PC-9 (cell line): Measurements from ENCODE around the gene CMBL. TPM values are rescaled to one million over a fixed set of nuclear protein-coding genes. Genes with fewer than 3 reads are reported as not detected.

Experiments
- BruUV-seq: library from RNA; stranded (reverse); fragments of 400-500 nt; replicated peaks from 2 replicates; lab custom pipeline; 2021; lab: Mats Ljungman, UMichigan
- CTCF ChIA-PET: fragments of 300-600 bp; sonication (Branson Sonifier 250); formaldehyde crosslinking; loops from one replicate; lab custom pipeline; 2022; ENCODE audit warnings: antibody characterized with exemption; lab: Charles Lee
- POLR2A ChIA-PET: fragments of 300-600 bp; sonication (Branson Sonifier 250); formaldehyde crosslinking; loops from one replicate; lab custom pipeline; 2022; ENCODE audit warnings: antibody characterized with exemption; ENCODE audit not compliant: unreplicated experiment; lab: Charles Lee
- DNase-seq, 2 experiments: peaks; one replicate each; pipeline versions ENCODE4 v3.0.0 to v3.0.0-alpha.2; 2015 to 2022; ENCODE audit warnings: mixed read lengths in 1 of 2
- H2AFZ ChIP-seq: fragments of 200-600 bp; sonication (generic); 2 replicates; pipeline ENCODE4 v1.8.1; 2017; ENCODE audit warnings: antibody characterized with exemption
- H3F3A ChIP-seq: fragments of 200-600 bp; sonication (generic); 2 replicates; pipeline ENCODE4 v1.8.1; 2017; ENCODE audit warnings: antibody characterized with exemption, mild to moderate bottlenecking, low read depth; ENCODE audit not compliant: insufficient read depth
- H3K27ac ChIP-seq: fragments of 200-600 bp; sonication (generic); 2 replicates; pipeline ENCODE4 v1.6.1; 2016; ENCODE audit warnings: mixed run types
- H3K27me3 ChIP-seq: fragments of 200-600 bp; sonication (generic); 2 replicates; pipeline ENCODE4 v1.6.1; 2016; ENCODE audit warnings: low read depth, mixed run types; ENCODE audit not compliant: insufficient read depth
- H3K36me3 ChIP-seq: fragments of 200-600 bp; sonication (generic); 2 replicates; pipeline ENCODE4 v1.6.1; 2016; ENCODE audit warnings: low read depth, mixed run types
- H3K4me1 ChIP-seq: fragments of 200-600 bp; sonication (generic); replicated peaks from 2 replicates; pipeline ENCODE4 v1.6.1; 2016; ENCODE audit warnings: mixed run types; ENCODE audit not compliant: insufficient read depth
- H3K4me2 ChIP-seq: fragments of 200-600 bp; sonication (generic); 2 replicates; pipeline ENCODE4 v1.6.1; 2017; ENCODE audit warnings: mixed run types
- H3K4me3 ChIP-seq: fragments of 200-600 bp; sonication (generic); 2 replicates; pipeline ENCODE4 v1.6.1; 2016; ENCODE audit warnings: mixed run types
- H3K79me2 ChIP-seq: fragments of 200-600 bp; sonication (generic); 2 replicates; pipeline ENCODE4 v1.6.1; 2017; ENCODE audit warnings: low read depth, mixed run types
- H3K9me2 ChIP-seq: fragments of 200-600 bp; sonication (generic); 2 replicates; pipeline ENCODE4 v1.8.1; 2017; ENCODE audit warnings: mild to moderate bottlenecking; ENCODE audit not compliant: insufficient read depth
- H3K9me3 ChIP-seq: fragments of 200-600 bp; sonication (generic); 2 replicates; pipeline ENCODE4 v1.8.1; 2016; ENCODE audit warnings: low read depth; ENCODE audit not compliant: insufficient read depth
- H4K20me1 ChIP-seq: fragments of 200-600 bp; sonication (generic); 2 replicates; pipeline ENCODE4 v1.8.1; 2017; ENCODE audit not compliant: insufficient read depth
- CTCF ChIP-seq: fragments of 200-600 bp; sonication (generic); conservative IDR thresholded peaks from 2 replicates; pipeline ENCODE4 v1.6.1; 2017; ENCODE audit warnings: mixed run types, antibody characterized with exemption, mild to moderate bottlenecking, moderate library complexity
- EZH2 ChIP-seq: fragments of 200-600 bp; sonication (generic); IDR thresholded peaks from 2 replicates; pipeline ENCODE4 v1.8.0; 2017; ENCODE audit warnings: antibody characterized with exemption, low read depth
- intact Hi-C: fragments of 100-400 bp; cut with micrococcal nuclease; formaldehyde crosslinking; loops from one replicate; pipeline ENCODE4 v1.10.0; 2022; ENCODE audit not compliant: unreplicated experiment
- total RNA-seq: library from RNA; stranded (reverse); gene quantifications from 2 replicates; pipeline ENCODE4 v1.2.3, GENCODE V29; 2021

The CMBL gene
- total RNA-seq, 1 experiment from 2014 or later: 286 TPM

GRCh38 chr5:10235350-10235749 is 72.4 kb downstream of the CMBL start:
- Histone ChIP-seq H3K9me2 (no peaks in the 10 kb centered on the region; the same call in 1 of the 2 replicates), H2AFZ (no peak overlapping the region), H3K27me3 (no peaks in the 10 kb centered on the region), H3K4me2 (no peak overlapping the region), H3K36me3 (no peaks in the 10 kb centered on the region), H4K20me1 (no peaks in the 10 kb centered on the region), H3K4me1 (peaks cover 6% of the 10 kb centered on the region; the same call in 1 of the 2 replicates), H3K9me3 (no peaks in the 10 kb centered on the region), H3F3A (peaks cover 6% of the 10 kb centered on the region; the same call in 1 of the 2 replicates), H3K4me3 (no peak overlapping the region), H3K79me2 (no peaks in the 10 kb centered on the region), H3K27ac (no peak overlapping the region)
- BruUV-seq: no TSS peak
- DNase-seq: no peak
- ChIA-PET POLR2A (interaction anchor here (0.7 kb wide), 1 partner anchor 116 kb away, joined by 5 read pairs; no protein-coding TSS in a partner anchor), CTCF (no interaction called here)
- no peak for TF ChIP-seq CTCF
- no peak for TF ChIP-seq EZH2
- intact Hi-C loops: no loop called here

- H3F3A ChIP-seq: peaks cover 6% of the 10 kb centered on the region; the same call in 1 of the 2 replicates
- ChIA-PET CTCF (interaction anchor here (0.6 kb wide), 1 partner anchor 87 kb away, joined by 3 read pairs; no protein-coding TSS in a partner anchor), POLR2A (no interaction called here)
- peak; percentile 36; the same call in 1 of the 2 replicates for TF ChIP-seq CTCF
- no peak for TF ChIP-seq EZH2
- H3K79me2 ChIP-seq: no peaks in the 10 kb centered on the region
- H3K9me2 ChIP-seq: no peaks in the 10 kb centered on the region; the same call in 1 of the 2 replicates
- peak; percentile 61 to 76 for DNase-seq
- H3K36me3 ChIP-seq: no peaks in the 10 kb centered on the region
- no TSS peak for BruUV-seq
- H3K4me2 ChIP-seq: peak overlapping the region; percentile 5; the same call in 1 of the 2 replicates
- H3K27ac ChIP-seq: peak overlapping the region; percentile 9; the same call in 1 of the 2 replicates
- no peaks in the 10 kb centered on the region for H3K27me3 ChIP-seq
- H3K9me3 ChIP-seq: no peaks in the 10 kb centered on the region
- intact Hi-C loops: no loop called here
- no peaks in the 10 kb centered on the region for H4K20me1 ChIP-seq
- H3K4me3 ChIP-seq: no peak overlapping the region
- peak overlapping the region; percentile 39 for H2AFZ ChIP-seq
- H3K4me1 ChIP-seq: peaks cover 6% of the 10 kb centered on the region; the same call in 1 of the 2 replicates
These were observed 74.2 kb downstream of the CMBL start for GRCh38 chr5:10233505-10233904.

GRCh38 chr5:10233011-10233410 is 74.7 kb downstream of the CMBL start:
- H3K4me3 ChIP-seq: no peak overlapping the region
- H4K20me1 ChIP-seq: no peaks in the 10 kb centered on the region
- H3K4me1 ChIP-seq: peaks cover 6% of the 10 kb centered on the region; the same call in 1 of the 2 replicates
- H3K36me3 ChIP-seq: no peaks in the 10 kb centered on the region
- H3K27me3 ChIP-seq: no peaks in the 10 kb centered on the region
- no TSS peak for BruUV-seq
- H3K27ac ChIP-seq: no peak overlapping the region
- no peaks in the 10 kb centered on the region for H3K79me2 ChIP-seq
- ChIA-PET CTCF (interaction anchor here (0.6 kb wide), 2 partner anchors 88 to 685 kb away, joined by 3 read pairs; no protein-coding TSS in a partner anchor), POLR2A (no interaction called here)
- peaks cover 6% of the 10 kb centered on the region; the same call in 1 of the 2 replicates for H3F3A ChIP-seq
- no peaks in the 10 kb centered on the region for H3K9me3 ChIP-seq
- H3K9me2 ChIP-seq: no peaks in the 10 kb centered on the region; the same call in 1 of the 2 replicates
- intact Hi-C loops: no loop called here
- H2AFZ ChIP-seq: no peak overlapping the region
- no peak overlapping the region for H3K4me2 ChIP-seq
- DNase-seq: no peak
- TF ChIP-seq CTCF (no peak), EZH2 (no peak)
